NB4 (cell line): ENCODE measurements around the gene ZNF793.

Experiments
- DNase-seq: peaks from one replicate; pipeline ENCODE4 v3.0.0; 2010; ENCODE audit warnings: low read depth
- H3K4me3 ChIP-seq: one replicate; pipeline ENCODE4 v1.5.1; 2011; ENCODE audit warnings: mild to moderate bottlenecking, low read depth, low read length, moderate library complexity
- CTCF ChIP-seq: IDR thresholded peaks from one replicate; pipeline ENCODE4 v1.5.1; 2012; ENCODE audit warnings: low read depth, low read length
- MYC ChIP-seq: IDR thresholded peaks from 2 replicates; pipeline ENCODE4 v1.6.1; 2011; ENCODE audit warnings: low read depth, low read length
- POLR2A ChIP-seq: IDR thresholded peaks from 2 replicates; pipeline ENCODE4 v1.6.1; 2011; ENCODE audit warnings: mild to moderate bottlenecking; ENCODE audit not compliant: insufficient read length; ENCODE audit errors: extremely low read depth
- TF ChIP-seq, protein P1 (sequence below): IDR thresholded peaks from 2 replicates; pipeline ENCODE4 v1.6.1; 2011; ENCODE audit warnings: low read depth, low read length

ZNF793 gene

GRCh38 chr19:37506387-37507166 lies at the start of gene ZNF793:
TSS of gene ZNF793 (plus strand) at chr19:37506939. CDS start at chr19:37523440, 16,501 bp downstream.
- no peak for DNase-seq
- TF ChIP-seq CTCF: no peak
- TF ChIP-seq, protein P1, sequence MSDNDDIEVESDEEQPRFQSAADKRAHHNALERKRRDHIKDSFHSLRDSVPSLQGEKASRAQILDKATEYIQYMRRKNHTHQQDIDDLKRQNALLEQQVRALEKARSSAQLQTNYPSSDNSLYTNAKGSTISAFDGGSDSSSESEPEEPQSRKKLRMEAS: no peak
- H3K4me3 ChIP-seq: no peak within 1 kb of the TSS

- H3K4me3 ChIP-seq: peak overlapping the region; percentile 88
- no peak for DNase-seq
- no peak for TF ChIP-seq CTCF
- no peak for TF ChIP-seq POLR2A
- no peak for TF ChIP-seq MYC
- TF ChIP-seq, protein P1: no peak
Observed at GRCh38 chr19:37466277-37466797, 40.4 kb upstream of the ZNF793 start.

DNA sequence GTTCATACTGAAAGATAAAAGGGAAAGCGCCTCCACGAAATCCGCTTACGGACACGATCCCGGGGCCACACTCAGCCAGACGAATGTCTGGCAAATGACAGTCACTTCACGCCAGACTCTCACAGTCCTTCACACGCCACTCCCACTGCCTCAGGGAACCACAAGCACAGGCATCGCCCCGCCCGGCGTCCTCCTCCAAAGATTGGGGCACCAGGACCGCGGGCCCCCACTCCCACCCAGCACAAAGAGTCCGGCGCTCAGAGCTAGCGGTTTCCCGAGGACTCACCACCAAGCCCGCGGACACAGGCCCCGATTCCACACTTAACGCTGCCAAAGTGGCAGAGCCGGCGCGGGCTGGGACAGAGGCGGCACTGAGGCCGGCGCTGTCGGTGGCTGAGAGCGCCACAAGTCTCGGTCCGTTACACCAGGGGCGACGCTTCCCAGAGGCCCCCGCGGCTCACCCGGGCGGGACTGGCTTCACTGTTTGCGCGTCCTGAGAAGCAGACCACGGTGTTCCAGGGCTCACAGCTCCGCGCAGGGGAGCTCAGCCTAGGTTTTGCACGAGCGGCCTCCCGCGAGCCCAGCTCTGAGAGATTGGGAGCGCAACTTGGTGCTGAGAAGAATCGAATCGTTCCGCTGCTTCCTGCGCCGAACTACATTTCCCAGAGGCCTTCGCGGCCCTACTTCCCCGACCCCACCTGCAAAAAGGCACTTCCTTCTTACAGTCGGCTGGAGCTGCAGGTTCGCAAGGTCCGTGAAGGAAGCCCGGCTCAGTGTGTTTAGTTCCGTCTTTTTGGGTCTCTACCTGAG lies 39.7 kb upstream of the ZNF793 start, which contains the start of gene ZNF569:
Gene ZNF569 (minus strand): TSS at position 647 of the 810 bp plus-strand sequence. CDS start 22,523 bp downstream, outside the sequence.
- H3K4me3 ChIP-seq: peak within 1 kb of the TSS; percentile 88
- DNase-seq: peak; percentile 88
- TF ChIP-seq CTCF (no peak), MYC (peak; percentile 8; the same call in 1 of the 2 replicates), POLR2A (peak; percentile 21)
- TF ChIP-seq, protein P1: no peak

GRCh38 chr19:37467608-37468090 lies 39.1 kb upstream of the ZNF793 start:
- TF ChIP-seq, protein P1: no peak
- TF ChIP-seq MYC (no peak), CTCF (no peak), POLR2A (no peak)
- no peak for DNase-seq
- peak overlapping the region; percentile 88 for H3K4me3 ChIP-seq

DNA sequence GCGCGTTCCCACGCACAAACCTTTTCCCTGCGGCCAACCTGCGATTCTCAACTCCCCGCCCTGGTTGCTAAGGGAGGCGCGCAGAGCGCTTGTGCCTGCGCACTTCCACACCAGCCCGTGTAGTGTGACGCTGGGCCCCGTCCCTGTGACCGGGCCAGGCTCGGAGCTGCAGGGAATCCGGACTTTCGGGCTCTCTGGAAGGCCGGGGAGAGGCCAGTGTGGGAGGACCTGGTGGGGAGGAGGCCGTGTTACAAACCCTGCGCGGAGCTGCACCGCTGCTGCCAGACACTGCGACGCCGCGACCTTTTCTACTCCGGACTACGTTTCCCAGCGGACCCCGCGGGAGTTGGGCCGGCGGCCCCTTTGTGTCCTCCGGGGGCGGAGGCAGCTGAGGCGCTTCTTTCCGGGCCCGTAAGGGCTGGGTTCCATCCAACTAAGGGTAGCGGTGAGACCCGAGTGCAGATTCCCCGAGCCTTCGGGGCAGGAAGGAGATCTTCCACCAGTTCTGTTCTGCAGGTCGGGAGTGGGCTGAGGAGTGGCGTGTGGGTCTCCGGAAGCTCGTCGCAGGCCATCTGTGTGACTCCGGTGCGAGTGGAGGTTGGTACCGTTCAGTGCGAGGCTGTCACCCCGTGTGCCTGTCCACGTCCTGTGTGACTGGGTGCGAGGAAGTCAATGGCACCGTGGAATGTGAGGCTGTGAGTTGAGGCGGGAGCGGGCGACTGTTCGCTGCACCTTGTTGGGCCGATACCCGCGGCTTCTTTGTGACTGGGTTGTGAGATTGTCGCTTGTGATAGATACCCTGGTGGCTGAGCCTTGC lies 37.6 kb upstream of the ZNF793 start, which contains the start of gene ZNF570:
Gene ZNF570 (plus strand): TSS at position 396 of the 817 bp plus-strand sequence. CDS start 999 bp downstream, outside the sequence.
- peak within 1 kb of the TSS; percentile 85 for H3K4me3 ChIP-seq
- peak; percentile 86 for DNase-seq
- TF ChIP-seq, protein P1: no peak
- TF ChIP-seq CTCF (no peak), POLR2A (no peak), MYC (no peak)
